ENCODE data around the gene SGSH. TPM values are rescaled to one million over a fixed set of nuclear protein-coding genes. Genes with fewer than 3 reads are reported as not detected.
"Not testable (repeated sequence)": the region's sequence is repeated elsewhere in the genome, so short reads cannot be mapped to it uniquely, and the experiment has no call there.

SGSH gene
- total RNA-seq, 1 donor from 2014 or later, result 47.6 TPM

- no peak for DNase-seq (ENCODE audit: extremely low spot score in 2 of 2)
- Histone ChIP-seq H3K4me1 (no peaks in the 10 kb centered on the region), H3K9me3 (no peaks in the 10 kb centered on the region), H3K27me3 (no peaks in the 10 kb centered on the region), H3K36me3 (peaks cover 0 to 23% of the 10 kb centered on the region in 2 donors), H3K27ac (no peak overlapping the region), H3K4me3 (no peak overlapping the region)
- intact Hi-C loops (cut with DNase I), result no loop called here
- TF ChIP-seq, protein P1, sequence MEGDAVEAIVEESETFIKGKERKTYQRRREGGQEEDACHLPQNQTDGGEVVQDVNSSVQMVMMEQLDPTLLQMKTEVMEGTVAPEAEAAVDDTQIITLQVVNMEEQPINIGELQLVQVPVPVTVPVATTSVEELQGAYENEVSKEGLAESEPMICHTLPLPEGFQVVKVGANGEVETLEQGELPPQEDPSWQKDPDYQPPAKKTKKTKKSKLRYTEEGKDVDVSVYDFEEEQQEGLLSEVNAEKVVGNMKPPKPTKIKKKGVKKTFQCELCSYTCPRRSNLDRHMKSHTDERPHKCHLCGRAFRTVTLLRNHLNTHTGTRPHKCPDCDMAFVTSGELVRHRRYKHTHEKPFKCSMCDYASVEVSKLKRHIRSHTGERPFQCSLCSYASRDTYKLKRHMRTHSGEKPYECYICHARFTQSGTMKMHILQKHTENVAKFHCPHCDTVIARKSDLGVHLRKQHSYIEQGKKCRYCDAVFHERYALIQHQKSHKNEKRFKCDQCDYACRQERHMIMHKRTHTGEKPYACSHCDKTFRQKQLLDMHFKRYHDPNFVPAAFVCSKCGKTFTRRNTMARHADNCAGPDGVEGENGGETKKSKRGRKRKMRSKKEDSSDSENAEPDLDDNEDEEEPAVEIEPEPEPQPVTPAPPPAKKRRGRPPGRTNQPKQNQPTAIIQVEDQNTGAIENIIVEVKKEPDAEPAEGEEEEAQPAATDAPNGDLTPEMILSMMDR (IDR thresholded peaks at IDR 0.05), result no peak
- no peak for TF ChIP-seq POLR2A (IDR thresholded peaks at IDR 0.05)
- no peak for TF ChIP-seq POLR2AphosphoS5 (IDR thresholded peaks at IDR 0.05; ENCODE audit: insufficient read depth in 1 of 2, low read depth in 1 of 2)
These were observed 25.6 kb upstream of the SGSH start for GRCh38 chr17:80245566-80246265.

DNA sequence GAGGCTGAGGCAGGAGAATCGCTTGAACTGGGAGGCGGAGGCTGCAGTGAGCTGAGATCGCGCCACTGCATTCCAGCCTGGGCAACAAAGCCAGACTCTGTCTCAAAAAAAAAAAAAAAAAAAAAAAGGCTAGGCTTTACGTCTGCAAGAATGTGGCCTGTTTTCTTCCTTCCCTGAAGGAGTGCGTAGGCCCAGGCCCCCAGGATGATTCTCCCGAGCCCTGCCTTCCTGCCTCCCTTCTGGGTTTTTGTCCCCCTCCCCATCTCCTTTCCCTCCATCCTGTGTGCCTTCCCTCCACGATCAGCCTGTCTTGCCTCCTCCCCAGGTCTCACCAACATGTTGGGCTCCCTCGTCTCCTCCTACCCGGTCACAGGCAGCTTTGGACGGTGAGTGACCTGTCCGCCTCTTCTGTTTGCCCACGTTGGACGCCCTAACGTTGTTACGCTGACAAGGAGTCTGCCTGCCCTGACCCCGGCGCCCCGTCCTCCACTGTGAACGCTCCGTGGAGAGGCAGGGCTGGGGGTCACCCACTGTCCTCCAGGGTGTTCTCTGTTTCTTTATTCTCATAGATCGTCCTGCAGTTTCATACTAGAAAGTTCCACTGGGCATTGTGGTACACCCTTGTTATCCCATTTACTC lies 24.9 kb upstream of the SGSH start:
- peaks cover 0 to 23% of the 10 kb centered on the region in 2 donors for H3K36me3 ChIP-seq
- H3K27ac ChIP-seq, result no peak overlapping the region
- H3K27me3 ChIP-seq, result no peaks in the 10 kb centered on the region
- no peak overlapping the region for H3K4me3 ChIP-seq
- intact Hi-C loops (cut with DNase I), result no loop called here
- TF ChIP-seq POLR2A (IDR thresholded peaks at IDR 0.05), result no peak
- TF ChIP-seq, protein P1 (IDR thresholded peaks at IDR 0.05), result no peak
- no peak for TF ChIP-seq POLR2AphosphoS5 (IDR thresholded peaks at IDR 0.05; ENCODE audit: insufficient read depth in 1 of 2, low read depth in 1 of 2)
- H3K9me3 ChIP-seq, result no peaks in the 10 kb centered on the region
- DNase-seq (ENCODE audit: extremely low spot score in 2 of 2), result no peak
- H3K4me1 ChIP-seq, result no peaks in the 10 kb centered on the region

- H3K27me3 ChIP-seq; H3K9me3 ChIP-seq; DNase-seq (ENCODE audit: extremely low spot score in 2 of 2); H3K4me1 ChIP-seq; H3K4me3 ChIP-seq; intact Hi-C loops (cut with DNase I); H3K27ac ChIP-seq: not testable (repeated sequence)
- H3K36me3 ChIP-seq, result peaks cover 0 to 23% of the 10 kb centered on the region in 2 donors
These were observed 24.3 kb upstream of the SGSH start for GRCh38 chr17:80244448-80244847.

GRCh38 chr17:80243526-80244433 lies 23.6 kb upstream of the SGSH start:
- Histone ChIP-seq H3K4me3 (no peak overlapping the region), H3K4me1 (no peaks in the 10 kb centered on the region), H3K27ac (no peak overlapping the region), H3K36me3 (peaks cover 0 to 23% of the 10 kb centered on the region in 2 donors), H3K27me3 (no peaks in the 10 kb centered on the region), H3K9me3 (no peaks in the 10 kb centered on the region)
- intact Hi-C loops (cut with DNase I), result no loop called here
- no peak for TF ChIP-seq POLR2A (IDR thresholded peaks at IDR 0.05)
- TF ChIP-seq, protein P1 (IDR thresholded peaks at IDR 0.05), result no peak
- TF ChIP-seq POLR2AphosphoS5 (IDR thresholded peaks at IDR 0.05; ENCODE audit: insufficient read depth in 1 of 2, low read depth in 1 of 2), result no peak
- no peak for DNase-seq (ENCODE audit: extremely low spot score in 2 of 2)

GRCh38 chr17:80242505-80242904 lies 22.4 kb upstream of the SGSH start:
- no peak for DNase-seq (ENCODE audit: extremely low spot score in 2 of 2)
- intact Hi-C loops (cut with DNase I), result no loop called here
- no peaks in the 10 kb centered on the region for H3K4me1 ChIP-seq
- H3K9me3 ChIP-seq, result no peaks in the 10 kb centered on the region
- H3K27me3 ChIP-seq, result no peaks in the 10 kb centered on the region
- no peak overlapping the region for H3K4me3 ChIP-seq
- no peak for TF ChIP-seq POLR2A (IDR thresholded peaks at IDR 0.05)
- H3K27ac ChIP-seq, result no peak overlapping the region
- peaks cover 0 to 34% of the 10 kb centered on the region in 2 donors for H3K36me3 ChIP-seq

All from vagina (tissue), 2 donors.